ENCODE data around the gene IZUMO4.
"Not testable (repeated sequence)": the region's sequence is repeated elsewhere in the genome, so short reads cannot be mapped to it uniquely, and the experiment has no call there.

IZUMO4 gene

DNA sequence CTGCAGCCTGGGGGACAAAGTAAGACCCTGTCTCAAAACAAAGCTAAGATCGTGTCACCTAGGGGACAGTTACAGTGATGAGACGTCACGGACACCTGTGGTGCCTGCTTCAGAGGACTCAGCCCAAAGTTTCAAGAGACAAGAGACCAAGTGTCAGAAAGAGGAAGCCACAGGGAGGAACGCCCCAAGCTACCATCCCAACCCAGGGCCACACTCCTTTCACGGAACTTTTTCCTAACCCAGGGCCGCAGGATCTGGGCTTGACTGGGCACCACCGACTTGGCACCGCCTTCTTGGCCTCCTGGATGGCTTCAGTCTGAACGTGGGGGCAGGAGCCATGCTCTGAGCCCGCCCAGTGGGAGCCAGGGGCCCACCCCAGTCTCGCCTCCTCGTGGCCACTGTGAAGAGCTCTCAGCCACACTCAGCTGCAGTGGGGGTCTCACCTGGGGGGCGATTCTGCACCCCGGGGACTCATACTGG, 9.1 kb upstream of the IZUMO4 start:
- no peak for ATAC-seq

DNA sequence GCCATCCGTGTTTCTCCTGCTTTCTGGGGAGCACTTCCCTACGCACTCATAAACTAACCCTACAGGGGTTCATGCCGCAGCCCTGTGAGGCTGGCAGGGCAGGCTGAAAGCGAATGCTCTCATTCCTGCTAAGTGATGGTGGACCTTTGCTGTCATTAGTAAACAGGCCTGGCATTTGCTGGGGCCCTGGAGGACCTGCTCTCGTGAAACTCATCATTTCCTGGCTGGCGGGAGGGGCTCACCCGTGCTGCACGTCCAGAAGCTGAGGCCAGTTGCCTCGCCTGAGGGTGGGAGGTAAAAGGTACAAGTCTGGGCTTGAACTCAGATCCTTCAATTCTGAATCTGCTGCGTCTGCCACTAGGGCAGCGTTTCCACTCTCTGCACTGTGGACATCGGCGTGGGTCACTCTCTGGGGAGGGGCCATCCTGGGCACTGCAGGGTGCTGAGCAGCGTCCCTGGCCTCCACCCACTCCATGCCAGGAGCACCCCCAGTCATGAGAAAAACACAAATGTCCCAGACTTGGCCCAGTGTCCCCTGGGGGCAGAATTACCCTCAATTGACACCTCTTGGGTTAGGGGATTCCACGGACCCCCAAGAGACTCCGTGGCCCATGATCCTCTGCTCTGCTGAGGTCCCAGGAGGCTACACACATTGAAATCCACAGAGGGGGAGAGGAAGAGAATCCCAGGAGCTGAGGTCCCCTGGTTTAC, 7.6 kb upstream of the IZUMO4 start:
- Mint-ChIP-seq H3K9me3 (no peaks in the 10 kb centered on the region), H3K27me3 (no peaks in the 10 kb centered on the region), H3K4me3 (peak overlapping the region; percentile 74 to 77), H3K27ac (peak overlapping the region in 1 of 2 donors; percentile 74), H3K4me1 (peaks cover 90% of the 10 kb centered on the region)
- DNase-seq (peak in 1 of 2 donors; percentile 56), ATAC-seq (no peak)

More for the DNA sequence above, 9.1 kb upstream of the IZUMO4 start:
- Mint-ChIP-seq H3K9me3 (no peaks in the 10 kb centered on the region), H3K27me3 (no peaks in the 10 kb centered on the region), H3K27ac (peak overlapping the region in 1 of 2 donors; percentile 93), H3K4me1 (peaks cover 87% of the 10 kb centered on the region), H3K4me3 (peak overlapping the region; percentile 52 to 80)
- DNase-seq: peak; percentile 32 to 40

- H3K4me3 Mint-ChIP-seq: peak overlapping the region; percentile 74 to 77
- peaks cover 95% of the 10 kb centered on the region for H3K4me1 Mint-ChIP-seq
- no peaks in the 10 kb centered on the region for H3K27me3 Mint-ChIP-seq
- ATAC-seq (no peak), DNase-seq (no peak)
- no peaks in the 10 kb centered on the region for H3K9me3 Mint-ChIP-seq
- peak overlapping the region; percentile 66 to 70 for H3K27ac Mint-ChIP-seq
These were observed 7.0 kb upstream of the IZUMO4 start for GRCh38 chr19:2089727-2090053.

GRCh38 chr19:2091926-2092525, 4.7 kb upstream of the IZUMO4 start:
- not testable (repeated sequence) for H3K4me3 Mint-ChIP-seq, H3K27me3 Mint-ChIP-seq, ATAC-seq, DNase-seq, H3K9me3 Mint-ChIP-seq, H3K27ac Mint-ChIP-seq
- H3K4me1 Mint-ChIP-seq: peaks cover 90% of the 10 kb centered on the region

DNA sequence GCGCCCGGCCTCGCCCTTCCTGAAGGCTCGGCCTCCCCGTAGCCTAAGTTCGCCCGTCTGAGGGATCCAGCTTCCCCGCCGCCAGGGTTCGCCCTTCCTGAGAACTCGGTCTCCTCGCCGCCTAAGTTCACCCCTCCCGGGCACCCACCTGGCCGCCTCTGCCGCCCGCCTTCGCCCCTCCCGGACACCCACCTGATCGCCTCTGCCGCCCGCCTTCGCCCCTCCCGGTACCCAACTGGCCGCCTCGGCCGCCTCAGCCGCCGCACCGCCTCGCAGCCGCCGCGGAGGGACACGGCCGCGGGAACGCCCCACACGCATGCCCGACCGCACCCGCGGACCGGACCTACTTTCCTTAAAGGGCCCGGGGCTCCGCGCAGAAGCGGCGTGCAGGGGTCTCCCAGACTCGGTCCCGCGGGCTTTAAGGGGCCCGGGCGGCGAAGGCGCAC, 658 bp upstream of the IZUMO4 start, which contains the start of gene MOB3A:
Gene MOB3A (minus strand): TSS at position 293 of the 446 bp plus-strand sequence. CDS start 17,766 bp downstream, outside the sequence.
- DNase-seq: no peak
- Mint-ChIP-seq H3K4me3 (peak within 1 kb of the TSS; percentile 99 to 100), H3K27me3 (no peaks in the 10 kb centered on the region), H3K9me3 (no peaks in the 10 kb centered on the region), H3K4me1 (peaks cover 69% of the 10 kb centered on the region), H3K27ac (peak within 1 kb of the TSS; percentile 86 to 96)
- ATAC-seq: peak; percentile 72

DNA sequence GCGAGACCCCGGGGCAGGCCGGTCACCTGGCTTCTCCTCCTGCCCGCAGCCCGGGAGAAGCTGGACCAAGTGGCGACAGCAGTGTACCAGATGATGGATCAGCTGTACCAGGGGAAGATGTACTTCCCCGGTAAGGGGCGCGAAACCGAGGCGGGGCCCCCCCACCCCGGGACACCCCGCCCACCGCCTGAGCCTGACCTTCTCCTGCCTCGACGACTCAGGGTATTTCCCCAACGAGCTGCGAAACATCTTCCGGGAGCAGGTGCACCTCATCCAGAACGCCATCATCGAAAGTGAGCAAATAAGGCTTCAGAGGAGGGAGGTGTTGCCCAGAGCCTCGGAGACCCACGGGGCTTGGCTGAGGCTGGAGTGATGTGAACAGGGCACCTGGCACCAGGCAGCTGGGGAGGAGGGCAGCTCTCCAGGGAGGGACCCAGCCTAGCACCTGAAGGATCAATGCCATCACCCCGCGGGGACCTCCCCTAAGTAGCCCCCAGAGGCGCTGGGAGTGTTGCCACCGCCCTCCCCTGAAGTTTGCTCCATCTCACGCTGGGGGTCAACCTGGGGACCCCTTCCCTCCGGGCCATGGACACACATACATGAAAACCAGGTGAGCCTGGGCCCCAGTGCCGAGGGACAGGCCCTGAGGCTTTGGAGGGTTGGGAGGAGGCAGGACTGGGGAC, 629 bp downstream of the IZUMO4 start:
- no peaks in the 10 kb centered on the region for H3K9me3 Mint-ChIP-seq
- H3K4me1 Mint-ChIP-seq: peaks cover 61% of the 10 kb centered on the region
- peak; percentile 40 for ATAC-seq
- DNase-seq: peak; percentile 50 to 77
- peak overlapping the region; percentile 63 to 86 for H3K27ac Mint-ChIP-seq
- H3K4me3 Mint-ChIP-seq: peak overlapping the region; percentile 83 to 89
- H3K27me3 Mint-ChIP-seq: no peaks in the 10 kb centered on the region

GRCh38 chr19:2097886-2098327, 1.2 kb downstream of the IZUMO4 start:
- peaks cover 56% of the 10 kb centered on the region for H3K4me1 Mint-ChIP-seq
- no peaks in the 10 kb centered on the region for H3K27me3 Mint-ChIP-seq
- ATAC-seq (no peak), DNase-seq (no peak)
- no peaks in the 10 kb centered on the region for H3K9me3 Mint-ChIP-seq
- peak overlapping the region; percentile 31 to 89 for H3K27ac Mint-ChIP-seq
- H3K4me3 Mint-ChIP-seq: peak overlapping the region; percentile 83 to 89

GRCh38 chr19:2099054-2099501, 2.4 kb downstream of the IZUMO4 start:
- no peak for DNase-seq
- Mint-ChIP-seq H3K9me3 (peaks cover 0 to 1% of the 10 kb centered on the region in 2 donors), H3K27me3 (no peaks in the 10 kb centered on the region), H3K4me1 (peaks cover 50% of the 10 kb centered on the region), H3K27ac (no peak overlapping the region), H3K4me3 (no peak overlapping the region)
- ATAC-seq: no peak

DNA sequence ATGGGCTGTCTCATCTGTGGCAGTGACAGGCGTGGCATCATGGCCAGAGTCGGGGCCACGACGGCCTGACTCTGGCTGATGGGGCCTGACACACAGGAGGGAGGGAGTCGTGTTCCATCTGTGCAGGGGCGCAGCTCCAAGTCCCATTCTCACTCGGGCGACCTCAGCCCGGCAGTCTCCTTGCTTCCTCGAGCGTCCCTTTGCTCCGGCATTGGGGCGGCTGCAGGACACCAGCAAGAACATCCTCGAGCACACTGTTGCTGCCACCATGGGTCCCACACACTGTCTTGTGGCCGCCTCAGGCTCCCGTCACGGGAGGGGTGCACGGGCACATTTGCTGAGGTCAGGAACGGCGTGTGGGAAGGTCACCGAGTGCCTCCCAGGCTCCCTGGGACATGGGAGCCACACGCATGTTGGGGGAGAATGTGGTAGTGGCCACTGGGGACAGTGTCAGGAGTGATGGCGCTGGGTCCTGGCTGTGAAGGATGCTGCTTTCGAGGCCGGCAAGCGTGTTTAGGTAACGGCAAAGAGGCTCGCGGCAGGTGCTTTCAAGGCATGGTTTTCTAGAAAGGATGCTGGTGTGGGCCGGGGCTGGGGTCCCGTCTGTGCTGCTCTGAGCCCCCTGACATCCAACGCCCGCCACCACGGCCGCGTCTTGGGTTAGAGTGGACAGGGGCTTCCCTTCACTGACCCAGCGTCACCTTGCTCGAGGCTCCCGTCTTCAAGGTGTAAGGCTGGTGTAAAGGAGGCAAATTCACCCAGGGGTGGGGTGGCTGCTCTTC, 3.4 kb downstream of the IZUMO4 start:
- no peaks in the 10 kb centered on the region for H3K27me3 Mint-ChIP-seq
- ATAC-seq: no peak
- H3K9me3 Mint-ChIP-seq: peaks cover 0 to 5% of the 10 kb centered on the region in 2 donors
- DNase-seq: no peak
- peaks cover 42% of the 10 kb centered on the region for H3K4me1 Mint-ChIP-seq
- peak overlapping the region in 1 of 2 donors; percentile 78 for H3K27ac Mint-ChIP-seq
- no peak overlapping the region for H3K4me3 Mint-ChIP-seq

DNA sequence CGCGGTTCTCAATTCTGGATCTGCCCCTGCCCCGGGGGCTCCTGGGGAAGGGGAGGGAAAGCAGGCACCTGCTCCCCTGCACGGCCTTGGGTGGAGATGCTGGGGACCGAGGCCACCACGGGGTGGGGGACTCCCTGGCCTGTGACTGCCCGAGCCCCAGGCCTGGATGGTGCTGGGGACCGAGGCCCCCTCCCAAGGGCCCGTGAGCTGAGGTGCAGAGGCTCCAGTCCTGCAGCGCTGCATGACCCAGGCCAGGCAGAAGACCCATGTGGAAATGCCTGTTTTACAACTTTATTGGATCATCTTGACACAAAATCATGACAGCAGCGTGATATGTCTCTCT, 4.0 kb downstream of the IZUMO4 start:
- H3K4me1 Mint-ChIP-seq: peaks cover 36% of the 10 kb centered on the region
- no peak for DNase-seq
- no peak overlapping the region for H3K4me3 Mint-ChIP-seq
- peaks cover 0 to 5% of the 10 kb centered on the region in 2 donors for H3K9me3 Mint-ChIP-seq
- no peak for ATAC-seq
- H3K27ac Mint-ChIP-seq: peak overlapping the region in 1 of 2 donors; percentile 59
- no peaks in the 10 kb centered on the region for H3K27me3 Mint-ChIP-seq

DNA sequence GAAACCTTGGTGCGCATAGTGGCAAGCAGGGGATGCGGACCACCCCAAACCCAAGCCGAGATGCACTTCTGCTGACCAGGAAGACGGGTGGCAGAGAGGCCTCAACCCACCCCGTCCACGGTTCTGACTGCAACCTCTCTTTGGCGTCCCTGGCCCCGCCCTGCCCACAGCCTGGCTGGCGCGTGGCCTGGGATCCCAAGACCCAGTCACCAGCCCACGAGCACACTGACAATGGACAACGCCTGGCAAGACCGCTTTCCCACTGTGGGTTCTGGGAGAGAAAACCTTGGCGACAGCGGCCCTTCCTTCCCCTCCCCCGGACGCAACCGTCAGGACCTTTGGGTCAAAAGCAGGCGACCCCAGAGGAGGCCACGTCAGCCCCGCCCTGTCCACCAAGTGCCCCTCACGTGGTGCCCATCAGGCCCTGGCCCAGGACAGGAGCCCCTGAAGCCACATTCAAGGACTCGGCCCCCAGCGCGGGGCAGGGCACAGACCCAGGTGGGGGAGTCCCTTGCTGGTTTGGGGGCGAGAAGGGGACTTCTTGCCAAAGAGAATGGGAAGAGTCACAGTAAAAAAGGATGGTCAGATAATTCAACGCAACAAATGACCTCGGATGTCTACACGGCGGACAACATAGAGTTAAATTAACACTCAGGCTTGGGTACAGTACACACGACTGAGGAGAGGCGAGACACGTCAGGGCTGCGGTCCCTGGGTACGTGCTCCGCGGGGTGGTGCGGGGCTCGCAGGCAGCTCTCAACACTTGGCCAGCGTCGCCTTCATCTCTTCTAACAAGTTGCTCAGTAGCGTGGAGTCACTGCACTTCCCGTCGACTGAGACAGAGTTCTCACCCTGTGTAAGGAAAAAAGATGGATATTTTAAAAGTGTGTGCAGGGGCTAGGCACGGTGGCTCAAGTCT, 5.0 kb downstream of the IZUMO4 start:
- Mint-ChIP-seq H3K9me3 (peaks cover 3 to 5% of the 10 kb centered on the region in 2 donors), H3K4me1 (peaks cover 34% of the 10 kb centered on the region), H3K27me3 (no peaks in the 10 kb centered on the region), H3K27ac (peak overlapping the region in 1 of 2 donors; percentile 15), H3K4me3 (no peak overlapping the region)
- DNase-seq: no peak
- no peak for ATAC-seq

GRCh38 chr19:2103045-2103707, 6.5 kb downstream of the IZUMO4 start:
- Mint-ChIP-seq H3K27me3 (no peaks in the 10 kb centered on the region), H3K9me3 (peaks cover 5 to 6% of the 10 kb centered on the region in 2 donors), H3K27ac (peak overlapping the region in 1 of 2 donors; percentile 42), H3K4me1 (peaks cover 19% of the 10 kb centered on the region), H3K4me3 (no peak overlapping the region)
- ATAC-seq (no peak), DNase-seq (no peak)

- peak overlapping the region in 1 of 2 donors; percentile 0 for H3K27ac Mint-ChIP-seq
- no peak for ATAC-seq
- H3K9me3 Mint-ChIP-seq: peaks cover 5 to 6% of the 10 kb centered on the region in 2 donors
- no peaks in the 10 kb centered on the region for H3K27me3 Mint-ChIP-seq
- no peak overlapping the region for H3K4me3 Mint-ChIP-seq
- peaks cover 20% of the 10 kb centered on the region for H3K4me1 Mint-ChIP-seq
- DNase-seq: no peak
These were observed 11.7 kb downstream of the IZUMO4 start for GRCh38 chr19:2108251-2109016.
